ENCODE data around the gene MX1.

- TF ChIP-seq CTCF (IDR thresholded peaks at IDR 0.05; ENCODE audit: insufficient read depth, low read length) = no peak
- TF ChIP-seq GABPA (IDR thresholded peaks at IDR 0.05; ENCODE audit: low read depth) = no peak
- no peak for TF ChIP-seq REST (IDR thresholded peaks at IDR 0.05; ENCODE audit: insufficient replicate concordance, low read depth)
- TF ChIP-seq POLR2AphosphoS5 (IDR thresholded peaks at IDR 0.05; ENCODE audit: low read depth) = no peak
- TF ChIP-seq SPI1 (IDR thresholded peaks at IDR 0.05; ENCODE audit: borderline replicate concordance, low read depth) = no peak
Observed at GRCh38 chr21:41387042-41387819, 38.8 kb upstream of the MX1 start.
